HG03354 (cell line): Measurements from ENCODE around the gene GALNT17.

Experiments used
- ATAC-seq: cut with Tn5 transposase; IDR thresholded peaks from one replicate; pipeline ENCODE4 v1.9.1; 2021; ENCODE audit warnings: mild to moderate bottlenecking; ENCODE audit not compliant: unreplicated experiment, poor library complexity, severe bottlenecking

Gene GALNT17

GRCh38 chr7:71271203-71271602, 139.3 kb downstream of the GALNT17 start:
- no peak for ATAC-seq

GRCh38 chr7:71272509-71273490, 140.9 kb downstream of the GALNT17 start:
- ATAC-seq: no peak

GRCh38 chr7:71278257-71278656, 146.3 kb downstream of the GALNT17 start:
- no peak for ATAC-seq

GRCh38 chr7:71281261-71281660, 149.3 kb downstream of the GALNT17 start:
- ATAC-seq: no peak

GRCh38 chr7:71283802-71284201, 151.9 kb downstream of the GALNT17 start:
- ATAC-seq: no peak

- ATAC-seq: no peak
These were observed 153.7 kb downstream of the GALNT17 start for GRCh38 chr7:71285571-71286145.

GRCh38 chr7:71286336-71286735, 154.4 kb downstream of the GALNT17 start:
- no peak for ATAC-seq

GRCh38 chr7:71286924-71287323, 155.0 kb downstream of the GALNT17 start:
- ATAC-seq: no peak

GRCh38 chr7:71290452-71290851, 158.5 kb downstream of the GALNT17 start:
- no peak for ATAC-seq

GRCh38 chr7:71298378-71298777, 166.4 kb downstream of the GALNT17 start:
- no peak for ATAC-seq

GRCh38 chr7:71300086-71300485, 168.1 kb downstream of the GALNT17 start:
- no peak for ATAC-seq

GRCh38 chr7:71300603-71301002, 168.7 kb downstream of the GALNT17 start:
- no peak for ATAC-seq

- ATAC-seq: no peak
These were observed 169.2 kb downstream of the GALNT17 start for GRCh38 chr7:71301167-71301566.

GRCh38 chr7:71303566-71303965, 171.6 kb downstream of the GALNT17 start:
- no peak for ATAC-seq

- no peak for ATAC-seq
These were observed 176.2 kb downstream of the GALNT17 start for GRCh38 chr7:71308096-71308495.

GRCh38 chr7:71311576-71311975, 179.6 kb downstream of the GALNT17 start:
- no peak for ATAC-seq

- no peak for ATAC-seq
These were observed 181.0 kb downstream of the GALNT17 start for GRCh38 chr7:71312755-71313490.

GRCh38 chr7:71313553-71313952, 181.6 kb downstream of the GALNT17 start:
- no peak for ATAC-seq

- no peak for ATAC-seq
These were observed 189.0 kb downstream of the GALNT17 start for GRCh38 chr7:71320916-71321315.

GRCh38 chr7:71322201-71322600, 190.3 kb downstream of the GALNT17 start:
- no peak for ATAC-seq
